ENCODE results near the gene CASTOR1. TPM values are rescaled to one million over a fixed set of nuclear protein-coding genes. Genes with fewer than 3 reads are reported as not detected.

The CASTOR1 gene
- total RNA-seq, 4 donors from 2014 or later: 16.5 to 36.0 (median 27.7) TPM

GRCh38 chr22:30321461-30321860, 32.2 kb upstream of the CASTOR1 start:
- intact Hi-C loops (cut with DNase I): no loop called here
- peak overlapping the region in 2 of 3 donors; percentile 12 to 13 for H3K27ac ChIP-seq
- H3K9me3 ChIP-seq: no peaks in the 10 kb centered on the region
- TF ChIP-seq POLR2A (IDR thresholded peaks at IDR 0.05) (no peak), CTCF (IDR thresholded peaks at IDR 0.05) (no peak)
- 81 to 90% methylated on average over 2 of the region's 2 CpGs for WGBS, 2 donors
- H3K4me1 ChIP-seq: peaks cover 34 to 87% of the 10 kb centered on the region in 2 donors
- H3K27me3 ChIP-seq: no peaks in the 10 kb centered on the region
- H3K4me3 ChIP-seq (replicated peaks in 1 of 3): no peak overlapping the region
- no peaks in the 10 kb centered on the region for H3K36me3 ChIP-seq
- DNase-seq: no peak

- Histone ChIP-seq H3K27me3 (no peaks in the 10 kb centered on the region), H3K4me3 (replicated peaks in 1 of 3) (no peak overlapping the region), H3K4me1 (peaks cover 37 to 93% of the 10 kb centered on the region in 2 donors), H3K36me3 (no peaks in the 10 kb centered on the region), H3K27ac (no peak overlapping the region), H3K9me3 (no peaks in the 10 kb centered on the region)
- TF ChIP-seq POLR2A (IDR thresholded peaks at IDR 0.05): no peak
- TF ChIP-seq CTCF (IDR thresholded peaks at IDR 0.05): no peak
- intact Hi-C loops (cut with DNase I): no loop called here
- no peak for DNase-seq
- WGBS, 2 donors: 96 to 98% methylated on average over 3 of the region's 3 CpGs
These were observed 30.8 kb upstream of the CASTOR1 start for GRCh38 chr22:30320021-30320556.

- 79 to 83% methylated on average over 7 of the region's 7 CpGs for WGBS, 2 donors
- TF ChIP-seq POLR2A (IDR thresholded peaks at IDR 0.05): no peak
- TF ChIP-seq CTCF (IDR thresholded peaks at IDR 0.05): no peak
- H3K27me3 ChIP-seq: no peaks in the 10 kb centered on the region
- no peaks in the 10 kb centered on the region for H3K9me3 ChIP-seq
- H3K27ac ChIP-seq: peak overlapping the region in 2 of 3 donors; percentile 32 to 41
- H3K36me3 ChIP-seq: no peaks in the 10 kb centered on the region
- DNase-seq: no peak
- peaks cover 28 to 93% of the 10 kb centered on the region in 2 donors for H3K4me1 ChIP-seq
- H3K4me3 ChIP-seq (replicated peaks in 1 of 3): no peak overlapping the region
- intact Hi-C loops (cut with DNase I): no loop called here
These were observed 29.6 kb upstream of the CASTOR1 start for GRCh38 chr22:30318799-30319419.

- Histone ChIP-seq H3K9me3 (no peaks in the 10 kb centered on the region), H3K27me3 (no peaks in the 10 kb centered on the region), H3K4me1 (peaks cover 32 to 93% of the 10 kb centered on the region in 2 donors), H3K27ac (peak overlapping the region in 2 of 3 donors; percentile 31 to 32), H3K36me3 (no peaks in the 10 kb centered on the region), H3K4me3 (replicated peaks in 1 of 3) (no peak overlapping the region)
- no peak for DNase-seq
- 100% methylated on average over 1 of the region's 1 CpG for WGBS, 2 donors
- intact Hi-C loops (cut with DNase I): no loop called here
- TF ChIP-seq POLR2A (IDR thresholded peaks at IDR 0.05) (no peak), CTCF (IDR thresholded peaks at IDR 0.05) (no peak)
These were observed 28.5 kb upstream of the CASTOR1 start for GRCh38 chr22:30317778-30318177.

- no peak overlapping the region for H3K4me3 ChIP-seq (replicated peaks in 1 of 3)
- no peaks in the 10 kb centered on the region for H3K36me3 ChIP-seq
- H3K9me3 ChIP-seq: no peaks in the 10 kb centered on the region
- TF ChIP-seq POLR2A (IDR thresholded peaks at IDR 0.05) (no peak), CTCF (IDR thresholded peaks at IDR 0.05) (no peak)
- H3K4me1 ChIP-seq: peaks cover 47 to 95% of the 10 kb centered on the region in 2 donors
- 84 to 89% methylated on average over 2 of the region's 2 CpGs for WGBS, 2 donors
- intact Hi-C loops (cut with DNase I): no loop called here
- DNase-seq: no peak
- H3K27me3 ChIP-seq: no peaks in the 10 kb centered on the region
- H3K27ac ChIP-seq: peak overlapping the region in 2 of 3 donors; percentile 31 to 39
These were observed 26.8 kb upstream of the CASTOR1 start for GRCh38 chr22:30315962-30316576.

Data from thyroid gland (tissue), 4 donors.